Measurements from ENCODE around the gene ANAPC5.
"Not testable (repeated sequence)": the region's sequence is repeated elsewhere in the genome, so short reads cannot be mapped to it uniquely, and the experiment has no call there.

ANAPC5 gene

DNA sequence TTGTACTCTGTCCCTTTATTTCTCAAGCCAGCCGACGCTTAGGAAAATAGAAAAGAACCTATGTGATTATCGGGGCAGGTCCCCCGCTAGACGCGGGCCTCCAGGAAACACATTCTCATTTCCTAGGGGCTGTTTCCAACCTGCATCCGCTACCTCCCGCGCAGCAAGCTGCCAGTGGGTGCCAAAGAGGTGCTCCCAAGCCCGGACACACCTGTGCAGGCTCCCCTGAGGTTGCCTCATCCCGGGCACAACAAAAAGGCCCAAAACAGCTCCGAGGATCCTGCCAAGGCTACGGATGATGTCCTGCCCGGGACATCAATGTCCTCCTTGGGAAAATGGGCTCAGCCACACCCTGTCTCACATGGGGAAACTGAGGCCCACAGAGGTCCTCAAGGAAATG, 71.1 kb downstream of the ANAPC5 start:
- not testable (repeated sequence) for H3K9me3 Mint-ChIP-seq; H3K27me3 Mint-ChIP-seq; DNase-seq (ENCODE audit: low spot score in 2 of 2); H3K27ac Mint-ChIP-seq; H3K4me1 Mint-ChIP-seq; H3K36me3 Mint-ChIP-seq; H3K4me3 Mint-ChIP-seq; ATAC-seq (ENCODE audit: low read depth)

DNA sequence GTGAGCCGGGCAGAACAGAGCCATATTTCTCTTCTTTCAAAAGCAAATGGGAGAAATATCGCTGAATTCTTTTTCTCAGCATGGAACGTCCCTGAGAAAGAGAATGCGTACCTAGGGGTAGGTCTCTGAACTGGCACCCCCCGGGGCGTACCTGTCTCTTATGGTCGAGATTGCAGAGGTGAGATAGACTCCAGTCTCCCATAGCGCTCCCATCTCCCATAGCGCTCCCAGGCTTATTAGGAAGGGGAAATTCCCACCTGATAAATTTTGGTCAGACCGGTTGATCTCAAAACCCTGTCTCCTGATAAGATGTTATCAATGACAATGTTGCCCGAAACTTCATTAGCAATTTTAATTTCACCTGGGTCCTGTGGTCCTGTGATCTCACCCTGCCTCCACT, 71.7 kb downstream of the ANAPC5 start:
- not testable (repeated sequence) for H3K4me1 Mint-ChIP-seq; H3K9me3 Mint-ChIP-seq; H3K27ac Mint-ChIP-seq; H3K27me3 Mint-ChIP-seq; H3K36me3 Mint-ChIP-seq; DNase-seq (ENCODE audit: low spot score in 2 of 2); ATAC-seq (ENCODE audit: low read depth); H3K4me3 Mint-ChIP-seq

DNA sequence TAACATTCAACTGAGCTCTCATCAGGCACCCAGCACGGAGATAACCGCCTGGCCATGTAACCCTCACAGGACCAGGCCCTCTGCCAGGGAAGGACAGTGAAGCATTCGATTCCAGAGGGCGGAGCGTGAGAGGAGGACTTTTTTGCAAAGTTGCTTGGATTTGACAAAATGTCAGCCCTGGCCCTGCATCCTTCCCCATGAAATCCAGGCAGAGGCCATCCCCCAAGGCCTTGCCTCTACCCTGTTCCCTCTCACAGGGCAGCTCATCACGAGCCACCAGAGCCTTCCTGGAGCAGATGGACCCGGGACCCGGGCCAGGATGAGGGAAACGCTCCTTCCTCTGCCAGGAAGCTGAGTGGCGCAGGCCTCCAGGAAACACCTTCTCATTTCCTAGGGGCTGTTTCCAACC, 72.7 kb downstream of the ANAPC5 start:
- H3K9me3 Mint-ChIP-seq, result no peaks in the 10 kb centered on the region
- no peak overlapping the region for H3K27ac Mint-ChIP-seq
- no peak for ATAC-seq (ENCODE audit: low read depth)
- DNase-seq (ENCODE audit: low spot score in 2 of 2), result no peak
- H3K4me3 Mint-ChIP-seq, result no peak overlapping the region
- H3K4me1 Mint-ChIP-seq, result peaks cover 3% of the 10 kb centered on the region
- peaks cover 7% of the 10 kb centered on the region for H3K36me3 Mint-ChIP-seq
- no peaks in the 10 kb centered on the region for H3K27me3 Mint-ChIP-seq

DNA sequence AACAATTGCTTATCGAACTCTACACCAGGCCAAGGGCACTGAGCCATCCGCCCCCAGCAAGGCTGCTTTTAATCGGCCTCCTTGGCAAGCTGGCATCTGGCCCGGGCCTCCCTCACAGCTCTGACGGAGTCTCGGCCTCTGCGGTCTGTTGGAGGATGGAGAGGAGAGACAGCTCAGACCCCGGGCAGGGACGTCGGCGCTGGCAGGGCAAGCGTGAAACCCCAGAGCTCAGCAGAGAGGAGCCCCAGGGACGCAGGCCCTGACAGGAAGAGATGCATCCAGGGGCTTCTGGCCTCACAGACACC, 73.2 kb downstream of the ANAPC5 start:
- H3K4me1 Mint-ChIP-seq, result peaks cover 3% of the 10 kb centered on the region
- H3K27ac Mint-ChIP-seq, result peak overlapping the region; percentile 74

DNA sequence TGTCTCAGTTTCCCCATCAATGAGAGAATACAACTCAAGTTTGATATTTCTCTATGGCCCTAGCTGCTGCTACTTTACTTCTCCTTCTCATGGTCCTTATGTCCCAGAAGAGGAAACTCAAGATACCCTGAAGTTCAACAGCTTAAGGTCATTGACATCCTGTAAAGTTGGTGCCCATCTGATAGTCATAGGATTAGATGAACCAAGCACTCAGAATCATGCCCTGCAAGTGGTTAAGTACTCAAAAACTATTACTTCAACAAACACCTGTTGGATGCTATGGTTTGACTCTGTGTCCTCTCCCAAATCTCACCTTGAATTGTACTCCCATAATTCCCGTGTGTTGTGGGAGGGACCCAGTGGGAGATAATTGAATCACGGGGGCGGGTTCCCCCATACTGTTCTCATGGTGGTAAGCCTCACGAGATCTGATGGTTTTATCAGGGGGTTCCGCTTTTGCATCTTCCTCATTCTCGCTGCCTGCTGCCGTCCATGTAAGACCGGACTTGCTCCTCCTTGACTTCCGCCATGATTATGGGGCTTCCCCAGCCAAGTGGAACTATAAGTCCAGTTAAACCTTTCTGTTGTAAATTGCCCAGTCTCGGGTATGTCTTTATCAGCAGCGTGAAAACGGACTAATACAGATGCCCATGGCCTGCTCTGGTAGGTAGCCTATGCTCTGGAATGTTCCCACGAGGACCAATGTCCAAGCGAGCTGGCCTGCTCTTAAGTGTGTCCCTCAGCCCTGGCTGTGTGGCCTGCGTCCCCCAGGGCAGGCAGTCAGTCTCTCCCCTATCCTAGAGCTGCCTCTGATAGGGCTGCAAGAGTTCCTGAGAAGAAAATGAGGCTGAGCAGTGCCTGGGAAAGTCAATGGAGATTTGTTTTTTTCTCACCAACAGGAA, 73.8 kb downstream of the ANAPC5 start:
- peak overlapping the region; percentile 74 for H3K27ac Mint-ChIP-seq
- H3K9me3 Mint-ChIP-seq, result no peaks in the 10 kb centered on the region
- no peak overlapping the region for H3K4me3 Mint-ChIP-seq

More for the DNA sequence above, 73.2 kb downstream of the ANAPC5 start:
- H3K36me3 Mint-ChIP-seq, result peaks cover 6% of the 10 kb centered on the region
- H3K9me3 Mint-ChIP-seq, result no peaks in the 10 kb centered on the region
- DNase-seq (ENCODE audit: low spot score in 2 of 2) (no peak), ATAC-seq (ENCODE audit: low read depth) (no peak)
- no peak overlapping the region for H3K4me3 Mint-ChIP-seq
- H3K27me3 Mint-ChIP-seq, result no peaks in the 10 kb centered on the region

DNA sequence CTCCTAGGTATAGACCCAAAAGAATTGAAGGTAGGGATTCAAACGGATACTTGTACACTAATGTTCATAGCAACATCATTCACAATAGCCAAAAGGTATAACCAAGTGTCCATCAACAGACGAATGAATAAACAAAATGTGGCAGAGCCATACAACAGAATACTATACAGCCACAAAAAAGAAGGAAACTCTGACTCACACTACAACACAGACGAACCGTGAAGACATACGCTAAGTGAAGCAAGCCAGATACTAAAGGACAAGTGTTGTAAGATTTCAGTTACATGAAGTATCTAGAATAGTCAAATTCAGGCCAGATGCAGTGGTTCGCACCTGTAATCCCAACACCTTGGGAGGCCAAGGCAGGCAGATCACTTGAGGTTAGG, 74.8 kb downstream of the ANAPC5 start:
- H3K9me3 Mint-ChIP-seq, result no peaks in the 10 kb centered on the region
- no peak for ATAC-seq (ENCODE audit: low read depth)
- no peak overlapping the region for H3K4me3 Mint-ChIP-seq
- no peaks in the 10 kb centered on the region for H3K27me3 Mint-ChIP-seq
- H3K4me1 Mint-ChIP-seq, result peaks cover 3% of the 10 kb centered on the region
- H3K36me3 Mint-ChIP-seq, result peaks cover 11% of the 10 kb centered on the region
- DNase-seq (ENCODE audit: low spot score in 2 of 2), result no peak
- H3K27ac Mint-ChIP-seq, result peak overlapping the region; percentile 74

More for the DNA sequence above, 73.8 kb downstream of the ANAPC5 start:
- Mint-ChIP-seq H3K27me3 (no peaks in the 10 kb centered on the region), H3K36me3 (peaks cover 7% of the 10 kb centered on the region), H3K4me1 (peaks cover 3% of the 10 kb centered on the region)
- ATAC-seq (ENCODE audit: low read depth), result no peak
- no peak for DNase-seq (ENCODE audit: low spot score in 2 of 2)

DNA sequence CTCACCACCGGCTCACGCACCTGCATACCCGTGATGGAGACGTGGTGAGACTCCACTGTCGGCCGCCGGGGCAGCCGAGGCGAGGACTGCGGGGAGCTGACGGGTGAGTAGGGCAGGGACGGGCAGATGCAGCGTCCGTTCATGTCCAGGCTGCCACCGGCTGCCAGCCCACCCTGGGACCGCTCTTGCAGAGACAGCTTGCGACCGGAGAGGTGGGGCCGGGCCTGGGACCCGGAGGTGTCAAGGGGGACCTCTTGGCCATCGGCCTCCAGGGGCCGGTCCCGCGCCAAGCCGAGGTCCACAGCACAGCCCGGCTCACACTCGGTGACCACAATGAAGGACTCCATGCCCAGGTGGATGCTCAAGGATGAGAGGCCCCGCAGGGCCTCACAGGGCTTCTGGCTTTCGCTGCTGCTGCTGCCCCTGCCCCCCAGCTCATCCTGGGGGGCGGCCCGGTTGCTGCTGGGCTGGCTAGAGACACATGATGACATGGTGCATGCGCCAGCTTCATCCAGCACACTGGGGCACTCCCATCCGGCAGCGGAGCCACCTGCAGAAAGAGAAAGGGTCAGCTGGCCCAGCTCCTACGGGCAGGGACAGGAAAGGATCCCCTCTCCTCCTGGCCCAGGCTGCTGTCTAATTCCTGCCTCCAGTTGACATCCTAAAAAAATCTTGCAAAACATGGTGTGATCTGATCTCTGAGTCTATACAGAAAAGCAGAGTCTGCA, 78.0 kb downstream of the ANAPC5 start:
- Mint-ChIP-seq H3K27ac (no peak overlapping the region), H3K27me3 (no peaks in the 10 kb centered on the region), H3K36me3 (peaks cover 18% of the 10 kb centered on the region), H3K4me1 (peaks cover 3% of the 10 kb centered on the region), H3K9me3 (no peaks in the 10 kb centered on the region), H3K4me3 (no peak overlapping the region)
- DNase-seq (ENCODE audit: low spot score in 2 of 2) (no peak), ATAC-seq (ENCODE audit: low read depth) (no peak)

DNA sequence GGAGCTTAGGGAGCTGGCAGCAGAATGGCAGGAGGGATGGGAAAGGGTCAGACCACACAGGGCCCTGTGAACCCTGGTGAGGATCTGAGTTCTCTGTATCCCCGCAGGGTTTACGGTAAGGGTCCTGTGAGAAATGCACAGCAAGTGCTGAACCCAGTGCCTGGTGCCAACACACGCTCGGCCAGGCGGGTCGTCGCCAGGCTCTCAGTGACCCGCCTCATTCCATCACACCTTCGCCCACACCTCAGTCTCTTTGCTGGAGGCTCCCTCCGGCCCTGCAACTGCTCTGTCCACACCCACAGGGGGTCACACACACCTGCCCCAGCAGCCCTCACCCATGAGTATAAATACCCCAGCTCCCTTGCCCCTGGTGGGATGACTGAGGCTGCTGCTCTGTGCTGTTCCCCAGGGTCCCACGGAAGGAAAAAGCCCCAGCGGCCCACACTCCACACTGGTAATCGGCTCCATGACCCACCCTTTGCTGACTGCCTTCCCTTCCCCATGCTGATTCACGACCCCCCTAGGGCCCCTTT, 78.8 kb downstream of the ANAPC5 start:
- Mint-ChIP-seq H3K4me3 (no peak overlapping the region), H3K27me3 (no peaks in the 10 kb centered on the region), H3K4me1 (peaks cover 3% of the 10 kb centered on the region), H3K9me3 (no peaks in the 10 kb centered on the region), H3K27ac (no peak overlapping the region), H3K36me3 (peaks cover 18% of the 10 kb centered on the region)
- ATAC-seq (ENCODE audit: low read depth) (no peak), DNase-seq (ENCODE audit: low spot score in 2 of 2) (no peak)

DNA sequence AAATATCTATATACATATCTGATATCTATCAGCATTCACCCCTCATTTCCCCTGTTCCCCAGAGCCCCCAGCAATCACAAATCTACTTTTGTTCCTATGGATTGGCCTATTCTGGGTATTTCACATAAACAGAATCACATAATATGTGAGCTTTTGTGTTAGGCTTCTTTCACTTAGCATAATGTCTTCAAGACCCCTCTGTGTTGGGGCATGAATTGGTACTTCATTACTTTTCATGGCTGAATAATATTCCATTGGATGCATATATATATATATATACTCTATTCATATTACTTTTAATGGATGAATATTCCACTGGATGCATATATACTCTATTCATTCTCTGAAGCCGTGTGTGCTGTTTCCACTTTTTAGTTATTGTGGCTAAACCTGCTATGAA, 84.4 kb downstream of the ANAPC5 start:
- H3K4me1 Mint-ChIP-seq, result no peaks in the 10 kb centered on the region
- no peaks in the 10 kb centered on the region for H3K27me3 Mint-ChIP-seq
- H3K27ac Mint-ChIP-seq, result no peak overlapping the region
- no peak for ATAC-seq (ENCODE audit: low read depth)
- no peak for DNase-seq (ENCODE audit: low spot score in 2 of 2)
- H3K36me3 Mint-ChIP-seq, result peaks cover 24% of the 10 kb centered on the region
- H3K9me3 Mint-ChIP-seq, result no peaks in the 10 kb centered on the region
- no peak overlapping the region for H3K4me3 Mint-ChIP-seq

DNA sequence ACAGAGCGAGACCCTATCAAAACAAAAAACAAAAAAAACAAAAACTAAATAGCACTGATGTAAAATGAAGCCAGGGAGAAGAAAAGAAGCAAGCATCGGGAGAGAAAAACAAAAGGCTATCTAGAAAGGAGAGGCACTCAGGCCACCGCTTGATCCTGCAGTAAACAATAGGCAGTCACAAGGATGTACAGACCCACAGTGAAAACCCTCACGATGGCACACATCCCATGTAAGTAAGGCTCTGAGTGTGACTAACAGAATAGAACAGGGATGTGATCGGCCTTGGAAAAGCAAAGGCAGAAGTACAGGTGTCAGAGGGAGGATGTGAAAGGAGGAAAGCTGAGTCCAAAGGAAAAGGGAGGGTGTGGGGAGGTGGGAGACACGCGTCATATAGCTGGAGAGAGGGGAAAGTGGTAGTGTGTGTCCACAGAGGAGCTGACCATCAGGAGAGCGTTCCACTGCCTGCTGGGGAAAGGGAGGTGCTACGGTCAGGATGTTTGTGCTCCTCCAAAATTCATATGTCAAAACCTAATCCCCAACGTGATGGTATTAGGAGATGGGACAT, 87.2 kb downstream of the ANAPC5 start:
- Mint-ChIP-seq H3K27ac (peak overlapping the region; percentile 56), H3K27me3 (no peaks in the 10 kb centered on the region), H3K4me3 (no peak overlapping the region), H3K9me3 (no peaks in the 10 kb centered on the region), H3K4me1 (no peaks in the 10 kb centered on the region), H3K36me3 (peaks cover 27% of the 10 kb centered on the region)
- DNase-seq (ENCODE audit: low spot score in 2 of 2), result no peak
- ATAC-seq (ENCODE audit: low read depth), result no peak

DNA sequence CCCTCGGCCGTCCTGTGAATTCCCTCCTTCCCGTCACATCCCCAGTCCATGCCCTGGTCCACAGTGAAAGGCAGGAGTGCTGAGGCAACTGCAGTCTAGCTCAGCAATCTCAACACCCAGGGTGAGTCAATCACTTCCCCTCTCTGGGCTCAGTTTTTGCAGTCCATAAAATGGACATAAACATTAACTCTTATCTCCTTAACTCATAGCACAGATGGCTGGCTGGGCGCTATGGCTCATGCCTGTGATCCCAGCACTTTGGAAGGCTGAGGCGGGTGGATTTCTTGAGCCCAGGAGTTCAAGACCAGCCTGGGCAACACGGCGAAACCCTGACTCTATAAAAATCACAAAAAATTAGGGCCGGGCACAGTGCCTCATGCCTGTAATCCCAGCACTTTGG, 88.1 kb downstream of the ANAPC5 start:
- peaks cover 28% of the 10 kb centered on the region for H3K36me3 Mint-ChIP-seq
- no peaks in the 10 kb centered on the region for H3K9me3 Mint-ChIP-seq
- H3K4me3 Mint-ChIP-seq, result no peak overlapping the region
- H3K4me1 Mint-ChIP-seq, result no peaks in the 10 kb centered on the region
- no peak for ATAC-seq (ENCODE audit: low read depth)
- no peaks in the 10 kb centered on the region for H3K27me3 Mint-ChIP-seq
- no peak for DNase-seq (ENCODE audit: low spot score in 2 of 2)
- H3K27ac Mint-ChIP-seq, result no peak overlapping the region

DNA sequence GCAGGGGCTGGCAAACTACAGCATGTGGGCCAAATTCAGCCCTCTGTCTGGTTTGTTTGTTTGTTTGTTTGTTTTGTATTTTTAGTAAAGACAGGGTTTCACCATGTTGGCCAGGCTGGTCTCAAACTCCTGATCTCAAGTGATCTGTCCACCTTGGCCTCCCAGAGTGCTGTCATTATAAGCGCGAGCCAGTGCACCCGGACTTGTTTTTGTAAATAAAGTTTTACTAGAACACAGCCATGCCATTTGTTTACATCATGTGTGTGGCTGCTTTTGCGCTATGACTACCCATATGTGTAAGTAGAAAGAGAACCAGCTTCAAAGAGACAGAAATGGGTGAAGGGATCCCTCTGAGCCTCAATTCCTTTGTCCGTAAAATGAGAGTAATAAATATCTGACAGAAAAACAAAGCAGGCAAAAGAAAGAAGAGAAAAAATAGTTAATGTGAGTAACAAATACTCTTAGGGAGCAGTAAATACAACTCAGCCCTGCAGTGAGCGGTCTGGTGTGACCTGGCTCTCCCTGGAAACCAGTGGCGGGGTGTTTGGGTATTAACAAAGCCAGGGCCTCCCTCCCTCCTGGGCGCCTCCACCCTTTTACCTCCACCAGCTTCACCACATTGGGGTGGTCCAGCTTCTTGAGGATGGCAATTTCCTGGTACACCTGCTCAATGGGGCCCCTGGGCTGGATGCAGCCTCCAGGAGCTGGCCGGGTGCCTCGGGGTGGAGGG, 88.8 kb downstream of the ANAPC5 start:
- no peaks in the 10 kb centered on the region for H3K4me1 Mint-ChIP-seq
- H3K4me3 Mint-ChIP-seq, result no peak overlapping the region
- no peaks in the 10 kb centered on the region for H3K27me3 Mint-ChIP-seq
- no peak overlapping the region for H3K27ac Mint-ChIP-seq
- peaks cover 28% of the 10 kb centered on the region for H3K36me3 Mint-ChIP-seq
- H3K9me3 Mint-ChIP-seq, result no peaks in the 10 kb centered on the region
- DNase-seq (ENCODE audit: low spot score in 2 of 2) (no peak), ATAC-seq (ENCODE audit: low read depth) (no peak)

DNA sequence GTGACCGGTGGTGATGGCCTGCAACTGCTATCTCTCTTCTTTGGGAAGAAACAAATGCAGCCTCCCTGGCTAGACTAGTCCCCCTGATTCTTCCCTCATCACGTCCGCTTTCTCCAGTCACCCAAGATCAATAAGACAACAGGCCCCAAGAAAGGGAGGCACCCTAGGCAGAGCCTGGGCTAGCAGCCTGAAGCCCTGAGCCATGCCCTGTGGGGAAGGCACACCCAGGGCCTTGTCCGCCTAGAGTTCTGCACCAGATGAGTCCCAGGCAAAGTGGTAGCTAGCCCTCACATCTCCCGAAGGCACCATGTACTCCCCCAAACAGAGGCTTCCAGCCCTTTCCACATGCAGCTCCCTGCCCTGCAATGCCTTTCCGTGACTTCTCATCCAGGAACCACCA, 90.8 kb downstream of the ANAPC5 start:
- H3K36me3 Mint-ChIP-seq, result peaks cover 31% of the 10 kb centered on the region
- DNase-seq (ENCODE audit: low spot score in 2 of 2) (no peak), ATAC-seq (ENCODE audit: low read depth) (no peak)
- H3K27ac Mint-ChIP-seq, result no peak overlapping the region
- no peak overlapping the region for H3K4me3 Mint-ChIP-seq
- no peaks in the 10 kb centered on the region for H3K27me3 Mint-ChIP-seq
- no peaks in the 10 kb centered on the region for H3K4me1 Mint-ChIP-seq
- no peaks in the 10 kb centered on the region for H3K9me3 Mint-ChIP-seq

DNA sequence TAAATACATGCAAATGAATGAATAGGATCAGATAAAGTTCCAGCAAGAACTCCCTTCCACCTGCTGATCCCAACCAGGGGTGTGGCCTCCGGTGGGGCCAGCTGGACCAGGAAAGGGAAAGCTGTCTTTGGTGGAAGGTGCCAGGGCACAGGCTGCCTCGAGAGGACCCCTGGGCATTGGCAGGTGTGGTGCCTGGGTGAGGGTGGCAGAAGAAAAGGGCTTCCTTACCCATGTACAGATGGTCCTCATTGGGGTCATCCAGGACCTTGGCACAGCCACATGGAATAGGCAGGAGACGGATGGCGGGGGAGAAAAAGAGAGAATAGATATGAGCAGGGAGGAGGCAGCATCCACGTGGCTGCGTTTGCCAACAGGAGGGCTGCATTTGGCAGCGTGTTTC, 92.1 kb downstream of the ANAPC5 start:
- DNase-seq (ENCODE audit: low spot score in 2 of 2) (no peak), ATAC-seq (ENCODE audit: low read depth) (no peak)
- Mint-ChIP-seq H3K27ac (no peak overlapping the region), H3K36me3 (peaks cover 25% of the 10 kb centered on the region), H3K4me1 (no peaks in the 10 kb centered on the region), H3K27me3 (no peaks in the 10 kb centered on the region), H3K9me3 (no peaks in the 10 kb centered on the region), H3K4me3 (no peak overlapping the region)
